GM12874 (cell line): ENCODE measurements around the gene MYL3.

ENCODE experiments used
- TF ChIP-seq, protein P1 (sequence below): IDR thresholded peaks from 2 replicates; pipeline ENCODE4 v1.5.1; 2011; ENCODE audit warnings: low read depth, mild to moderate bottlenecking, control low read depth, low read length, moderate library complexity; ENCODE audit not compliant: insufficient read depth

Gene MYL3

DNA sequence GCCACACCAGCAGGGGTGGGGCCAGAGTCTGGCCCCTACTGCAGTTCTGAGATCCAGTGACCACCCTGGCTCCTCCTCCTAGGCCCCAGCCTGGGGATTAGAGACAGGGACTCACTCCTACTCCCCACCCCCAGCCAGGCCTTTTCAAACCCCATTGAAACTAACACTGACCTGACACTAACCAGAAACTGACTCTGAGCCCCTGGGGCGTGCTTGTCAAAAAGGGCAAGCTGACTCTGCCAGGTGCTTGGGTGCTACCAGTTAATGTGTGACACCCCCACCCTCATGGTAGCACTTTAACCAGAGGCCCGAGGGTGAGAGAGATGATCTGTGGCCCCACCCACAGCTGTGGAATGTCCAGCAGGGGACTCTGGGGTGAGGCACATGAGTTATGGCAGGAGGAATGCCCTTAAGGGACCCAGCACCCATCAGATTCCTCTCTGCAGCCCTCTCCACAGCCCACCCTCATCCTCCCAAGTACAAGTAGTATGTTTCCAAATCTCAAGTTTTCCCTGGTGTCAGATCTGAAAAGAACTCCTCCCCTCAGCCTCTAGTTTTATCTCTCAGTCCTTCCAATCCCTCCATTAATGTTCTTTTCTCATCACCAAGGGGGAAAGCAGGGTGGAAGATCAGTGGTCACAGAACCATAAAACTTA is 15.7 kb upstream of the MYL3 start:
- TF ChIP-seq, protein P1, sequence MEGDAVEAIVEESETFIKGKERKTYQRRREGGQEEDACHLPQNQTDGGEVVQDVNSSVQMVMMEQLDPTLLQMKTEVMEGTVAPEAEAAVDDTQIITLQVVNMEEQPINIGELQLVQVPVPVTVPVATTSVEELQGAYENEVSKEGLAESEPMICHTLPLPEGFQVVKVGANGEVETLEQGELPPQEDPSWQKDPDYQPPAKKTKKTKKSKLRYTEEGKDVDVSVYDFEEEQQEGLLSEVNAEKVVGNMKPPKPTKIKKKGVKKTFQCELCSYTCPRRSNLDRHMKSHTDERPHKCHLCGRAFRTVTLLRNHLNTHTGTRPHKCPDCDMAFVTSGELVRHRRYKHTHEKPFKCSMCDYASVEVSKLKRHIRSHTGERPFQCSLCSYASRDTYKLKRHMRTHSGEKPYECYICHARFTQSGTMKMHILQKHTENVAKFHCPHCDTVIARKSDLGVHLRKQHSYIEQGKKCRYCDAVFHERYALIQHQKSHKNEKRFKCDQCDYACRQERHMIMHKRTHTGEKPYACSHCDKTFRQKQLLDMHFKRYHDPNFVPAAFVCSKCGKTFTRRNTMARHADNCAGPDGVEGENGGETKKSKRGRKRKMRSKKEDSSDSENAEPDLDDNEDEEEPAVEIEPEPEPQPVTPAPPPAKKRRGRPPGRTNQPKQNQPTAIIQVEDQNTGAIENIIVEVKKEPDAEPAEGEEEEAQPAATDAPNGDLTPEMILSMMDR = no peak

DNA sequence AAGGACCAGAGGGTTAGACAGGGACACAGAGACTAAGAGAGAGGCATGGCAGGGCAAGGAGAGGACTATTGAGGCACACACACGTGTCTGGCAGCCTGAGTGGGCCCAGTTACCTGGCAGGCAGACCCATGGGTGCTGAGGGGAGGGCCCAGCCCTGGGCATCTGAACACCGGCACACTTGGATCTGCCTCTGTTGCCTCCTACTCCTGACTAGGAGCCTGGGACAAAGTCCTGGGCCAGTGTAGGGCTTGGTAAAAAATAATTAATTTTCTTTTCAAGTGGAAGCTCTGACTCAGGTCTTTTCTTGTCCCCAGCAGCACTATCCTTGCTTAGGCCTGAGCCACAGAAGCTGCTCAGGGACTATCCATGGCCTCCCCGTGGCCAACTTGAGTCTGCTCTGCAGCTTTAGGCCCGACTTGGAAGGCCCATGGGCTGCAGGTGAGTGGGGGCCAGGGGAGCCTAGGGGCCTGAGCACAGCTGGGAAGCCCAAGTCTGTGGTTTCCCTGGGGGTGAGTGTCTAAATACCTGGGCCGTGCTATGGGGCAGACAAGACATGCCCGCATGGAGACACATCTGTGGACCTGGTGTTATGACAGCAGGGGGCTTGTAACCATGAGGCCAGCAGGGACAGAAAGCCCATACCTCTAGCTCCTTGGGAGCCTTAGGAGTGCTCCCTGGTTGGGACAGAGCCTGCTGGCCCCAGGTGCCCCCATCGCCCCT is 14.3 kb upstream of the MYL3 start, which contains the start of gene PTH1R:
Gene PTH1R, plus strand, starts transcription at position 316 of the 720 bp plus-strand sequence. CDS start 5,839 bp downstream, outside the sequence.
- TF ChIP-seq, protein P1 = no peak

DNA sequence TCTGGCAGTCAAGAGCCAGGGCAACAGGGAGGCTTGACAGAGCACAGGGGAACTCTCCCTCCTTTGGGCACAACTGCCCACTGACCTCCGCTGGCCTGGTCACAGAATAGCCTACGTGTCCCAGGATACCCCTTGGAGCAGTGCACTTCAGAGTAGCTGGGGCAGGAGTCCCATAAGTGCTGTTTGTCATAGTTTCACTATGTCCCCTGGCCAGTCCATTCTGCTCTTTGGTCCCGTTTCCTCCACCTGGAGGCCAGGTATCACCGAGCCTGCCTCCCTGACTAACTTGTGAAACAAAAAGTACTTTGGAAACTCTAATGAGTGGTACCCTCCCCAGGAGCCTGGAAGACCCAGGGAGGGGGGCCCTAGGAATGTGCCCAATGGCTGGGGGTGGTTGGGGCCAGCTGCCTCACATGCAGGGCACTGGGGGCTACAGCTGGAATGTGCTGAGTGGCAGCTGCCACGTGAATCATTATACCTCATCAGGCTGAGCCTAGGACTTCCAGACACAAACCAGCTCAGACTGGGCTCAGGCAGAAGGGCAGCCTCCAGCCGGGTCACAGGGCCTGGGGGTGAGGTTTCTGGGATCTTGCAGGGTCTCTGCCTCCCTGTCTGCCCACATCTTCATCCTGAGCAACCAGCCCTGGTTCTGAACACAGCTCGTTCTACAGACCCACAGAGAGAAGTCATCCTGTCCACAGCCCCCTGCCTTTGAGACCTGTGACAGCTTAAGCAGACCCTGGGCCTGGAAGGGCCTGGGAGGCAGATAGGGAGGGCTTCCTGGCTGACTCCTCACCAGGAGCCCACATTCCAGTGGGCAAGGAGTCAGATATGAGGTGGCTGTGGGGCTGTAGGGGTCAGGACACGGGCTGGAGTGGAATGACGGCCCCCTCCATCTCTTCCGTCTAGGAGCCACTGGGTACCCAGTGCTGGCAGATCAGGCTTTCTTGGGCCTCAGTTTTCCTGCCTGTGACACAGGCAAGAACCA is 13.4 kb upstream of the MYL3 start:
- TF ChIP-seq, protein P1 = no peak

DNA sequence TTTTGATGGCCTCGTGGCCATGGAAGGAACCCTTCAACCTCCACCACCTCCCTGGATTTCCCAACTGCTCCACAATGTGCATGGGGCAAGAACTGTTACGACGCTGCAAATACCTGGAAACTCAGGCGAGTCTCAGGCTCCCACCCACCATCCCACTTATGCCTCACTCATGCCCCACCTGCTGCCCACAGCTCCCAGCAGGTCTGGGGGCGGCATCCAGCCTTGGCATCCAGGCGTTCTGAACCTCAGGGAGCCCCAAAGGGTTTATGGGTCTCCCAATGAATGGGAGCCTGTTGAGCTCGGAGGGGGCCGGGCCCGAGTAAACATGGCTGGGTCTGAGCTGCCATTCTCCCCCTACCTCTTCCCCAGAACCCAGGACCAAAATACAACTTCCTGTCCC is 12.3 kb upstream of the MYL3 start:
- TF ChIP-seq, protein P1 = no peak

DNA sequence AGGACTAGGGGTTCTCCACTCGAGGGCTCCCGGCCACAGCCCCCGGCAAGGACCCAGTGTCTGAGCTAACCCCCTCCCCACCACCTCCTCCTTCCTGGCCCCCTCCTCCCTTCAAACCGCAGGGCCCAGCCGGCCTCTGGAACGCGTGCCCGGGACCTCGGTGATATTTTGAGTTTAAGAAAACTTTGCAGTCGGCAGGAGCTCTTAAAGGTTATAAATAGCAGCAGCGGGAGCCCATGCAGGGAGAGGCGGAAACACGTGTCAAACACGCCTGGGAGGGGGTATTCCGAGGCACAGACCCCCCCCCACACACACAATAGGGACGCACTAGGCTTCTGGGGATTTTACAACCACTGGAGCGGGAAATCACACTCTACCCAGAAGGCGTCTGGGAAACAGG is 11.2 kb upstream of the MYL3 start:
- TF ChIP-seq, protein P1 = no peak

DNA sequence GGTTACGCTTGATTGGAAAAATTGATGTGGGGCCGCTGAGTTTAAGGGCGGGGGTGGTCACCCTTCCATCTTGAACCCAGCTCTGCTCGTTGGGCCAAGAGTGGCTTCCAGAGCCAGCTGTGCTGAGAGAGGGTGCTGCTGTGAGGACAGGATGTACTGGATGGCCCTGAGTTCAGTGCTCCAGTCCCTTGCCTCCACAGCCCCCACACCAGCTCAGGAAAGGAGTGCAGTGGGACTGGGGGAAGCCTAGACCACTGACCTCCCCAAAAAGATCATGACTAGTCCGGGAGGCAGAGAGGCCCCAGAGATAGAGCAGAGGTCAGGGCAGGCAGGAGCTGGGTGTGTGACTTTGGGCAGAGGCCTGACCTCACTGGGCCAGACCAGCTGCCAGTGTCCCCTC is 10.3 kb upstream of the MYL3 start:
- TF ChIP-seq, protein P1 = no peak

DNA sequence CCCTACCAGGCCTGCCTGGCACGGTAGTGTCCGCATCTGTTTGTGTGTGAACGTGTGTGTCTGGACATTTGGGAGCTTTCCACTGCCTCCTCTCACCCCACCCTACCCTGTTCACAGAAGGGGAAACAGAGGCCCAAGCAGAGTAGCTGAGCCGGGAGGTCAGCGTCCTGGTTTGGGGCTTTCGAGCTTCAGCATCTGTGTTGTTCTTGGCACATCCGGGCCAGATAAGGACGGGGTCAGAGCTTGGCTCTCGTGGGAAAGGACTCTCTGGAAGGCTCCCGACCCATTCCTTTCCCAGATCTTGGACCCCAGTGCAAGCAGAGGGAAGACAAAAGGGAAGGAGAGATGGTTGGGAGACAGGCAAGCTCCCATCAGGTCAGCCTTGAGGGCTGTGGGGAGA is 8.0 kb upstream of the MYL3 start:
- TF ChIP-seq, protein P1 = no peak
